Tongue (tissue), 2 donors: ENCODE measurements around the gene WDR26. TPM values are rescaled to one million over a fixed set of nuclear protein-coding genes. Genes with fewer than 3 reads are reported as not detected.
"Not testable (repeated sequence)": the region's sequence is repeated elsewhere in the genome, so short reads cannot be mapped to it uniquely, and the experiment has no call there.

Experiments
- DNase-seq: peaks from one replicate; pipeline ENCODE4 v3.0.0-alpha.2; 2015
- total RNA-seq: library from RNA; depleted of rRNA; stranded (reverse); fragments of >200 nt; gene quantifications from one replicate; pipeline ENCODE4 v1.2.3, GENCODE V29; 2014

The WDR26 gene
- total RNA-seq, result 86.1 TPM

- DNase-seq, result peak; percentile 96
Observed at GRCh38 chr1:224434691-224435317, at the start of gene WDR26. Gene WDR26 (minus strand): TSS chr1:224434797.

GRCh38 chr1:224483206-224483605 is 48.6 kb upstream of the WDR26 start:
- not testable (repeated sequence) for DNase-seq

- no peak for DNase-seq
Observed at GRCh38 chr1:224482619-224483018, 48.0 kb upstream of the WDR26 start.

- DNase-seq, result no peak
Observed at GRCh38 chr1:224481601-224482000, 47.0 kb upstream of the WDR26 start.

GRCh38 chr1:224480888-224481459 is 46.4 kb upstream of the WDR26 start:
- DNase-seq, result not testable (repeated sequence)

GRCh38 chr1:224480200-224480599 is 45.6 kb upstream of the WDR26 start:
- DNase-seq, result not testable (repeated sequence)

GRCh38 chr1:224472806-224473205 is 38.2 kb upstream of the WDR26 start:
- no peak for DNase-seq

- DNase-seq, result no peak
Observed at GRCh38 chr1:224466154-224466553, 31.6 kb upstream of the WDR26 start.

- no peak for DNase-seq
Observed at GRCh38 chr1:224459966-224460365, 25.4 kb upstream of the WDR26 start.

- DNase-seq, result no peak
Observed at GRCh38 chr1:224458996-224459395, 24.4 kb upstream of the WDR26 start.

- no peak for DNase-seq
Observed at GRCh38 chr1:224458296-224458695, 23.7 kb upstream of the WDR26 start.

GRCh38 chr1:224457782-224458144 is 23.2 kb upstream of the WDR26 start:
- DNase-seq, result no peak

- DNase-seq, result no peak
Observed at GRCh38 chr1:224456637-224456953, 22.0 kb upstream of the WDR26 start.

GRCh38 chr1:224454402-224455055 is 19.9 kb upstream of the WDR26 start:
- DNase-seq, result no peak

- no peak for DNase-seq
Observed at GRCh38 chr1:224450561-224451350, 16.2 kb upstream of the WDR26 start.

- no peak for DNase-seq
Observed at GRCh38 chr1:224450159-224450558, 15.6 kb upstream of the WDR26 start.

- no peak for DNase-seq
Observed at GRCh38 chr1:224448453-224449017, 13.9 kb upstream of the WDR26 start.

GRCh38 chr1:224447971-224448370 is 13.4 kb upstream of the WDR26 start:
- no peak for DNase-seq

- DNase-seq, result no peak
Observed at GRCh38 chr1:224447251-224447650, 12.7 kb upstream of the WDR26 start.

- no peak for DNase-seq
Observed at GRCh38 chr1:224438989-224439388, 4.4 kb upstream of the WDR26 start.

GRCh38 chr1:224435999-224436398 is 1.4 kb upstream of the WDR26 start:
- no peak for DNase-seq

- peak; percentile 84 for DNase-seq
Observed at GRCh38 chr1:224435318-224435763, 744 bp upstream of the WDR26 start.
